GM19351 (cell line): ENCODE data around the gene WSB2.
"Not testable (repeated sequence)": the region's sequence is repeated elsewhere in the genome, so short reads cannot be mapped to it uniquely, and the experiment has no call there.

Experiments
- ATAC-seq: cut with Tn5 transposase; IDR thresholded peaks from one replicate; pipeline ENCODE4 v1.9.1; 2021; ENCODE audit warnings: mild to moderate bottlenecking, moderate library complexity; ENCODE audit not compliant: unreplicated experiment

Gene WSB2

DNA sequence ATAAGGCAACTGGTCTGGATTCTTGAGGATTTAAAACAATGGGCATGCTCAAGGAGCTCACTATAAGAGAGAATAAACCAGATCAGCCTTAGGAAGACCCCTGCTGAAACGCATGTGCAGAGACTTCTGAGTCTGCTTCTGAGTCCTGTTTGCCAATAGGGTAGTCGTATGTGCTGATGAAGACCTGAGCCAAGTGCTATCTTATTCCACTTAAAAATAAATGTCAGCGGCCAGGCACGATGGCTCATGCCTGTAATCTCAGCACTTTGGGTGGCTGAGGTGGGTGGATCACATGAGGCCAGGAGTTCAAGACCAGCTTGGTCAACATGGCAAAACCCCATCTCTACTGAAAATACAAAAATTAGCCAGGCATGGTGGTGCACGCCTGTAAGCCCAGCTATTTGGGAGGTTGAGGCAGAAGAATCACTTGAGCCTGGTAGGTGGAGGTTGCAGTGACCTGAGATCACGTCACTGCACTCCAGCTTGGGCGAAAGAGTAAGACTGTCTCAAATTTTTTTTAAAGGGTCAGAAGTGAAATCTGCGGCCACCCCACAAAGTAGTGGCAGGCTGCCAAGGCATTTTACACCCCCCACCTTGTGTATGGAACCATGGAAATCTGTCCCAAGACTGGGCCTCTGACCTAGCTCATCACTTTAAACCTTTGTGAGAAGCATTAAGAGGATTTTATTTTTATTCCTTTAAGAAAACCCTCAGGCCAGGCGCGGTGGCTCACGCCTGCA, 24.1 kb downstream of the WSB2 start:
- no peak for ATAC-seq

DNA sequence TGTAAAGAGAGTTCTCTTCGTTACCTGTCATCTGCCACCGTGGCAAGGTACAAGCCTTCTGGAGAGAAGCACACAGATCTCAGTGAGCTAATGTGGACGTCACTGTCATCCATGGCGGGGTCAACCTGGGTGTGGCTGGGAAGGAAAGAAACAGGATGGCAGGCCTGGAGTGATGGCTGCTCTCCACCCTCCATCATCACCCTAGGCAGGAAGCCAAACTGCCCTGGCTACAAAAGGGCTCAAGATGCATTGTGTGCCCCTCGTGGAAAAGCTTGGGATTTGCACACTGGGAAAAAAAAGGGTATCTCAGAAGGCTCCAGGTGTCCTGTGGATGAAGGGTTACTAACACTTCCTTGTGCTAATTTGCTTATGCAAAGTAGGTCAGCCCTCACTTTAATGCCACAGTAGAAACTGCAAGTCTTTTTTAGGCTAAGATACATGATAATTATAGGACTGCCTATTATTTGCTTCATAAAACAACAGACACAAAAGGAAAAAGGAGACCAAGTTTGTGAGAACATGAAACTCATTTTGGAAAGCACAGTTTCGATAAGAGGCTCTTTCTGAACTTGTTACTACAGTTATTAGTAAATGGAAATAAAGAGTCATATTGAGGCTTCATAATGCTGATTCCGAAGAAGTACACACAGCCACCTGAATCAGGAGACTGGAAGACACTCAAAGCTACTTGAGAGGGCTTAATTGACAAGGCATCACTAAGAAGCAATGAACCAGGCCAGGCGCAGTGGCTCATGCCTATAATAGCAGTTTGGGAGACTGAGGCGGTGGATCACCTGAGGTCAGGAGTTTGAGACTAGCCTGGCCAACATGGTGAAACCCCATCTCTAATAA, 25.6 kb downstream of the WSB2 start:
- ATAC-seq: peak; percentile 93

DNA sequence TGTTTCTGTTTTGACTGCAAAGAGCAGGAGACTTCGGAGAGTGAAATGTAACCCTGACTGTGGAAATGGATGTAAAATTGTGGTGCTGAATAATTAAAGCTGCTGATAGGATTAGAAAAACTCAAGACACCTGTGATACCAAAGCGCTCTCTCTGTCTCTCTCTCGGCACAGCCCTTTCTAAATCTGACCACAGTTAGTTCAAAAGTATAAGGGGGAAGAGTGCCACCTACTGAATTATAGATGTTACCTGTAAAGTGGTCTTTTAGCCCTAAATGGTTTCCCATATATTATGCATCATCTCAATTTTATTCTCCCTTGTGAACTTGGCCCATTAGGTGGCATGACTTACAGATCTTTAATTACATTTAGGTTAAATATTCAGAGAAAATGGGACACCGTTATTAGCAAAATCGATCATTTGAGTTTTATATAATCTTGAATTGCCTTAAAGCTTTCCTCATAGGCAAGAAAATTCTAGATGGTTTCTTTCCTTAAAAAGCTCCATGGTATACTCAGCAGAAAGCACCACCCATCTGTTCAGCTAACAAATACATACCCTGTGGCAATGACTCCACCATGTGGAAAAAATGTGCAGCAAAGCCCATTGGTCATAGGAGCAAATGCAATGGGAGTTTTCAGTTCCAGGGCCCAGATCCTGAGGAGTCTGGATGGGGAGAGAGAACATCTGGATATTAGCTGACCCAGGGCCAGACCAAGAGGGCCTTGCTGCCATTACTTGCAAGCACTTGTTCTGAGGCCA, 26.4 kb downstream of the WSB2 start:
- no peak for ATAC-seq

DNA sequence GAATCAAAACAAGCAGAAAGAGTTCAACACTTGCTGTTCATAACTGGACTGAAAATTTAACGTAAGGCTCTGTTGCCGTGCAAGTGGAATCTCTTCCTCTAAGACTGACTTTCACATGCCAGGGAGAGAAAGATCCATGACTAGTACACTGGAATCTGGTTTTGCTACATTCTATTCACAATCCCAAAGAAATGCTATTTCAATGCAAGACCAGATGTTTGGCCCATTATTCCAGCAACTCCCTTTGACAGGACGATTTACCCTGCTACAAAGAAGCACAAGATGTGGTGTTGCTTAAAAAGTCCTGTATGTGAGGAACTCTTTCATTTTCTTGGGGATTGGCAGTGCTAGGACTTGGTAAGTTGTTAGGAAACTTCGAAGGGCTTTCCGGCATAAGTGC, 27.1 kb downstream of the WSB2 start:
- no peak for ATAC-seq

DNA sequence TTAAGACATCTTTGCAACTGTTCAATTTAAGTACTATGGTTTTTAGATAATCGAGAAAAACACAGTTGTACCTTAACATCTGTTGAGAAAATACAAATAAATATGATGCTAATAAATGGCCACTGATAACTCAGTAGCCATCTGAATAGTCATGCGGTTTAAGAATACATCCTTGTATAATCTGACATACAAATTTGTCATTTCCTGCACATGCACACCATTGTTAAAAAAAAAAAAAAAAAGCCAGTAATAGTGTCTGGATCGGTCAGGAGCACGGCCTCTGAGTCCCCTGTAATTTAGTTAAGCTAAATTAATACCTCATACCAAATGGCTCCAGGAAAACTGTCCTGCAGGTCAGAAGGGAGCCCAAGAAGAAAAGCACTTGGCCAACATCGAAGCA, 27.7 kb downstream of the WSB2 start:
- ATAC-seq: no peak

DNA sequence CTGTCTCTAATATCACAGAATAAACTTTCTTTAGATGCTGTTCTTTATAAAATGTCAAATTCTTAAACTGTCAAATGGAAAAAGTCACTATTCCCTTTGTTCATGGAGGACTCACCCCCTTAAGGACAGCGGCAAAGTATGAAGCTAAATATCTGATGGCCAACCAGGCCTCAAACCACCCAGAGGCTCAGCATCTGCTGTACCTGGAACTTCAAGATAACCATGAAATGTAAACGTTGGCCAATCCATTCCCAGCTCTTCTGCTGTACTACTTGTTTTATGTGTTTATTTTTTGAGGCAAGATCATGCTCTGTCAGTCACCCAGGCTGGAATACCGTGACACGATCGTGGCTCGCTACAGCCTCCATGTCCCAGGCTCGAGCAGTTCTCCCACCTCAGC, 28.8 kb downstream of the WSB2 start:
- ATAC-seq: no peak

DNA sequence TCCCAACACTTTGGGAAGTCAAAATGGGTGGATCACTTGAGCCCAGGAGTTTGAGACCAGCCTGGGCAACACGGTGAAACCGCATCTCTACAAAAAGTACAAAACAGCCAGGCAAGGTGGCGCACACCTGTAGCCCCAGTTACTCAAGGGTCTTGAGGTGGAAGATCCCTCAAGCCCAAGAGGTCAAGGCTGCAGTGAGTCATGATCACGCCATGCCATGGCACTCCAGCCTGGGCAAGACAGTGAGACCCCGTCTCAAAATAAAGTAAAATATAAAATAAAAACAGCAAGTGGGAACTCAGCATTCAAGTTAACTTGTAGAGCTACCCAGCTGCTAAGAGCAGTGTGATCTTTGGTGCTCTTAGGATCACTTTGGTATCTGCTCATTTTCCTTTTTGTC, 31.8 kb downstream of the WSB2 start:
- no peak for ATAC-seq

DNA sequence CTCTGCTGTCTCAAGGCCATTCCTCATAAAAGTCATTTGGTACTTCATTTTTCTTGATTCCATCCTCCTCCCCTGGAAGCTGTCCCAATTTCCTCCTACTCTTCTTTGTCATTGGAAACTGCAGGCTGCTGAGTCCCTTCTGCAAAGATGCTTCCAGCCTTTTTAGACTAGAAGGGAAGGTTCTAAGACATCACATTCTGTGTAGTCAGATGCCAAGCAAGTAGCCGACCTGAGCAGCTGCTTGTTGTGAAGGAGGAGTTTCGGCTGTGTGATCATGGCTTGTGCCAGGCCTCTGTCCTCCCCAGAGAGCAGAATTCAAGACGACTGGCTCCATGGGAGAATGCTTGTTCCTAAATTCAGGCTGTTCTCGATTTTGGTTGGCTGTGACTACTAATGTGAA, 35.8 kb downstream of the WSB2 start:
- no peak for ATAC-seq

DNA sequence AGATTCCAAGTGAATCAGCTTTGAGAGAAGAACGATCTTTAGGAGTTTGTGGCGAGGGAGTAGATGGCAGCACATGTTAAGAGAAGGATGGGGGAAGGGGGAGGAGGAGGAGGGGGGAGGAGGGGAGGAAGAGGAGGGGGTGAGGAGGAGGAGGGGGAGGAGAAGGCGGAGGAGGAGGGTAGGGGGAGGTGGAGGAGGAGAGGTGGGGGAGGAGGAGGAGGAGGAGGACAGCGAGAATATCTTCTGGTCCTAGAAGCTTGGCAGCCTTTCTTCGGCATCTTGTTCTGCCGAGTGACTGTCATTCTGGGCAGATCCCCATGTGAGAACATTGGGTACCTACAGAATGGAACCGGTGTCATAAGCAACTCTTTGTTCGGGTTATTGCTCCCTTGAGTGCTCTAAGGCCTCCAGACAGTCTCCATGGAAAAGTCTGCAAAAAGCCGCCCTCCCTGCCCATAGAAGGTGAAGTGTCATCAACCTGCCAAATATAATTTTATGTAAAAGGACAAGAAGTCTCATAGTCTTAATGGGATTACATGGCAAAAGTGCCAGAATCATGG, 37.6 kb downstream of the WSB2 start:
- no peak for ATAC-seq

DNA sequence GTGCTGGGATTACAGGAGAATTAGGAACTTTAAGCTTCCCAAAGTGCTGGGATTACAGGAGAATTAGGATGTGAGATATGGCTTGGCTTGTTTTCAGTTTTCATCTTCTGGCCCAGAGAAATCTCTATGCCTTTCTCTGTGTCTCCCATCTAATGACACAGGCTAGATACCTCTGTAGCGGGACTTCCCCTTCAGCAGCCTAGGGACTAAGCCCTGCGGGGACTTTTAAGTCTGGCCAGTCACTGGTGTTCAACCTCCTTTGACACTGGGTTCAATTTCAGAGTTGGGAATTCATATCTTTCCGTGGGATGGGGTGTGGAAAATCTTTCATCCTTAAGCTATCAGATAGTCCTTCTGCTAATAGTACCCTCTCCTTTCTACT, 38.3 kb downstream of the WSB2 start:
- ATAC-seq: no peak

DNA sequence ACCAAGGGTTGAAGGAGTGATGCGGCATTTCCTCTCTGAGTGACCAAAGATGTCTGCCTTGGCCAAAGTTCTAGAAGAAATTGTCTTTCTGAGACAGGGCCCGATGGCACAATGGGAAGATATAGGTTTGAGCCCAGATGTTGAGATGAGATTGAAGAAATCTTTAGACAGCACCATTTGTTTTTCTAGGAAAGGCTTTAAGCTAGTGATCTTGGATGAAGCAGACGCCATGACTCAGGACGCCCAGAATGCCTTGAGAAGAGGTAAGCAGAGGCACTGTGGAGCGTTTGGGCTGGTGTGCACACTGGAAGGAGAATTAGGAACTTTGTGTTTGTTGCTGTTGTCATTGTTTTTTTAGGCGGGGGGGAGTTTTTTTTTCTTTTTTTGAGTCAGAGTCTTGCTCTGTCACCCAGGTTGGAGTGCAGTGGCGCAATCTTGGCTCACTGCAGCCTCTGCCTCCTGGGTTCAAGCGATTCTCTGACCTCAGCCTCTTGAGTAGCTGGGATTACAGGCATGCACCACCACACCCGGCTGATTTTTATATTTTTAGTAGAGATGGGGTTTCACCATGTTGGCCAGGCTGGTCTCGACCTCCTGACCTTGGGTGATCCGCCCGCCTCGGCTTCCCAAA, 38.8 kb downstream of the WSB2 start:
- ATAC-seq: not testable (repeated sequence)

DNA sequence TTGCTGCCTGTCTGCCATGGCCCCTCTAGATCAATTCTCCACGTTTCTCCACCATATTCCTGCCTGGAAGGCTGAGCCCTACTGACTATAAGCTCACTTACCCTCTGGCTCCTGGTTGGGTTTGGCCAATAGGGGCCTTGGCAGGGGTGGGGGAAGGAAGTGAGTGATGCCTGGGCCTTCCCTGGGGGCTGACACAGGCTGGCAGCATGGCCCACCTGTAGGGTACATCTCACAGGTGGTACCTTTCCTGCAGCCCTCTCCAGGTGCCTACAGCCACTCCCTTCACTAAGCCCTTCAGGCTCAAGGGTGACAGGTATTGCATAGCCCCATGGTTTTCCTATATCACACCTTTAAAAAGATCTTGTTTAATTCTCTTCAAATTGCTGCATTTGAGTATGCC, 40.9 kb downstream of the WSB2 start:
- no peak for ATAC-seq

DNA sequence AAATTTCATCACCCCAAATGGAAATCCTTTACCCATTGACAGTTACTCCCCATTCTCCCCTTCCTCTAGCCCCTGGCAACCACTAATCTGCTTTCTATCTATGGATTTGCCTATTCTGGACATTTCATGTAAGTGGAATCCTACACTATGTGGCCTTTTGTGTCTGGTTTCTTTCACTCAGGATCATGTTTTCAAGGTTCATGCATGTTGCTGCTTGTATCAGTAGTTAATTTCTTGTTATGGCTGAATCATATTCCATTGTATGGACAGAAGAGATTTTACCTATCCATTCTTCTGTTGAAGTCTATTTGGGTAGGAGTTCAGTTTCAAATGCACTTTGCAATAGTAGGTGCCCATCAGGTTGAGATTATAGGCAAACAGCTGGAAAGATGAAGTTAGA, 43.1 kb downstream of the WSB2 start:
- no peak for ATAC-seq

DNA sequence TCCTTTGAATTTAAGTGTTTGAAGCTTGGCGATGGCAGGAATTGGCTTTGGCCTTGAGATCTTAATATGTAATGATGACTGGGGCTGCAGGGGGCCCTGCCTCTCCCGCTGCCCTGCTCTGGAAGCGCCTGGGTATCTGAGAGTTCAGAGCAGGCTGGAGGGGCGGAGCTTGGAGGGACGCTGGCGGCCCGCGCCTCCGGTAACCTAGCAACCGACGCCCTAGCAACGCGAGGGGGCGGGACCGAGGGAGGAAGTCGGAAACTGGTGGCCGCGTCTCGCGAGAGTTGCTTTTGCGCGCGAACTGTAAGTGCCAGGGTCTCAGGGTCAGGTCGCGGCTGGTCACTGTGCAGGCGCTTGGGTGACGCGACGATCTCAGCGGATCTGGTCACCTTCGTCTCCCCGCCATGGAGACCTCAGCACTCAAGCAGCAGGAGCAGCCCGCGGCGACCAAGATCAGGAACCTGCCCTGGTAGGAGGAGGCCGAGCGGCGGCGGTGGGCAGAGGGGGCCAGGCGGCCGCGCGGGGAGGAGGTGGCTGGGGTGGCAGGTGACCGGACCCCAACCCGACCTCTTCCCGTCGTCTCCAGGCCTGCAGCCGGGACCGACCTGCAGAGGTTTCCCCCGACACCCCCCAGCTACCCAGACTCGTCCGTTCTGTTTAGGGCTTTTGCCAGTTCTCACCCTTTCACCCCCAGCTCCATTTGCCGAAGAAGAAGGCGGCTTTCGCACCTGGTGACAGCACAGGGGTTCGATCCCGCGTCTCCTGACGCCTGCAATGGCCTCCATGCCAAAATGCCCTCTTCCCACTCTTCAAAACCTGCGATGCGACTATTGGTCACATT, 44.3 kb downstream of the WSB2 start, which contains the start of gene RFC5:
Gene RFC5, plus strand, starts transcription at position 280 of the 841 bp plus-strand sequence. Its CDS starts 125 bp downstream, at position 405.
- ATAC-seq: peak; percentile 97

DNA sequence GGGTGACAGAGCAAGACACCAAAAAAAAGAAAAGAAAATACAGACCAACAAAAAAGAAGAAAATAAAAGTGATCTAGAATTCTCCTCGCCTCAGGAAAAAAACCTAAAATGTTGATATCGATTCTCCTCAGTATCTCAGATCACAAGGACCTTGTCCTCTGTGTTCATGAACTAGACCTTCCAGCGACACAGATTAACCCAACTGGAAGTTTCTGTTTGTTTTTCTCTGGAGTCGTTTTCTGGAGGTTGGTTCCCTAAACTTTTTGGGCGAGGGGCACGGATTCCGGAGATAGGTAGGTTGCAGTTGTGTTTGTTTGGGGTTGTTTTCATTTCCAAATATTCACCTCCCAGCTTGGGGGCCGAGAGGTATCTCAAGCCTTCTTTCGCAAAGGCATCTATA, 45.0 kb downstream of the WSB2 start:
- no peak for ATAC-seq

DNA sequence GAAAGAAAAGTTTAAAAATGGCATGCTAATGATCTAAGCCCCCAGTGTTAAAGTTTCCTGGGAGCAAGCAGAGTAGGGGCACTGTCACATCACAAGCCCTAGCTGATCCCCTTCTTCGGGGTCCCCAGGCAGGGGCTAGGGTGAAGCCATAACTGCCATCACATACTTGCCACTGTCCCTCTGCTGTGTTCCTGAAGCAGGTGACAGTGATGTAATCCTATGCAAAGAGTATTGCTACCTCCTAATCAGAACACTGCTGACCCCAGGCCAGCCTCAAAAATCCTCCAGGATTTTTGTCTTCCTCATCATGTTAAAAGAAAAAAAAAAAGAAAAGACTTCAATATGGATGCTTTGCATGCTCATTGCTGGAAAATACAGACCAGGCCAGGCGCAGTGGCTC, 45.7 kb downstream of the WSB2 start:
- ATAC-seq: no peak

DNA sequence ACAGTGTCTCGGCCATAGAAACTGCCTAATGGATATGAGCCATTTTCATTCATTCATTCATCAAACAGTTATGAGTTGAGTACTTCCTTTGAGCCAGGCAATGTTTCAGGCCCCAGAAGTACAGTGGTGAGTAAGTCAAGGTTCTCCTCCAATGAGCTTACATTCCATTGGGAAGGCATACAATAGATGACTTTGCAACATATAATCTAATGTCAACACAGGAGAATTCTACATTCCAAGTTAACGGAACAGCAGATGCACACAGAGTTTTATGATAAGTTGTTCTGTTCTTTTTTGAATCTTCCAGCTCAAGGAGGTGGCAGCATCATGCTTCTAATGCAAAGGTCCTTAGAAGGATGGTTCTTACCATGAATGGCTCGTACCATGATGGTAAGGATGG, 47.7 kb downstream of the WSB2 start:
- ATAC-seq: no peak

DNA sequence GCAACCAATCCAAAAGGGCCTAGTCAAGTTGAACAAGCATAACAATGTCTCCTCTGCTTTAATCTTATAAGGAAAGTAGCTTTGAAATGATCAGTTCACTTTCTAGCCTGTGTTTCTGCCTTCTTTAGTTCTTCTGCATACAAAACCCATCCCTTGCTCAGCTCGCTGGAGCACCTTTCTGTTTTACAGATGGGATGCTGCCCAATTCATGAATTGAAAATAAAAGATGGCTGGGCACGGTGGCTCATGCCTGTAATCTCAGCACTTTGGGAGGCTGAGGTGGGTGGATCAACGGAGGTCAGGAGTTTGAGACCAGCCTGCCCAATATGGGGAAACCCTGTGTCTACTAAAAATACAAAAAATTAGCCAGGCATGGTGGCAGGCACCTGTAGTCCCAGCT, 49.0 kb downstream of the WSB2 start:
- ATAC-seq: no peak

DNA sequence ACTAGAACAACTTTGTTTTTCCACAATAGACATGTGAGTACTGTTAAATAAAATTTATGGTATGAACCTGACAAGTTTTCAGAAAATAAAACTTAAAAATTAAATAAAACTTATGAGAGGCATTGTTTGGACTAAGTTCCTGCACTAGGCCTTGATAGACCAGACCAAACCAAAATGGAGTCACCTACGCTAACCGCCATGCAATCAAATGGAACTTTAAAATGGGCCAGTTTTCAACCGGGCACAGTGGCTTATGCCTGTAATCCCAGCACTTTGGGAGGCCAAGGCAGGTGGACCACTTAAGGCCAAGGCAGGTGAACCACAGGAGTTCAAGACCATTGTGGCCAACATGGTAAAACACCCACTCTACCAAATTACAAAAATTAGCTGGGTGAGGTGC, 49.6 kb downstream of the WSB2 start:
- ATAC-seq: no peak

DNA sequence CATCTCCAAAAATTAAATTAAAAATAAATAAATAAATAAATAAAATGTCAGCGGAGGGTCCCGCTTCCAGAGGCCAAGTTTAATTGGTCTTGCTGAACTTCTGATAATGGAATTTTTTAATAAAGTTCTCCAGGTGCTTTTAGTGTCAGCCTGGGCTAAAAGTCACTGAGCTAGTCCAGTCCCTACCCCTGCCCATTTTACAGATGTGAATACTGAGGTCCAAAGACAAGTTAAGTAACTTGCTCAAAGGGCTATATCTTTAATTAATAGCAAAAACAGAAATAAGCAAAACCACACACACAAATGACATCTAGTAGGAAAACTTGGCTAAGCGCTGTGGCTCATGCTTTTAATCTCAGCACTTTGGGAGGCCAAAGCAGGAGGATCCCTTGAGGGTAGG, 50.1 kb downstream of the WSB2 start:
- ATAC-seq: no peak
